ENCODE measurements around the gene GCHFR.

- TF ChIP-seq, protein P1, sequence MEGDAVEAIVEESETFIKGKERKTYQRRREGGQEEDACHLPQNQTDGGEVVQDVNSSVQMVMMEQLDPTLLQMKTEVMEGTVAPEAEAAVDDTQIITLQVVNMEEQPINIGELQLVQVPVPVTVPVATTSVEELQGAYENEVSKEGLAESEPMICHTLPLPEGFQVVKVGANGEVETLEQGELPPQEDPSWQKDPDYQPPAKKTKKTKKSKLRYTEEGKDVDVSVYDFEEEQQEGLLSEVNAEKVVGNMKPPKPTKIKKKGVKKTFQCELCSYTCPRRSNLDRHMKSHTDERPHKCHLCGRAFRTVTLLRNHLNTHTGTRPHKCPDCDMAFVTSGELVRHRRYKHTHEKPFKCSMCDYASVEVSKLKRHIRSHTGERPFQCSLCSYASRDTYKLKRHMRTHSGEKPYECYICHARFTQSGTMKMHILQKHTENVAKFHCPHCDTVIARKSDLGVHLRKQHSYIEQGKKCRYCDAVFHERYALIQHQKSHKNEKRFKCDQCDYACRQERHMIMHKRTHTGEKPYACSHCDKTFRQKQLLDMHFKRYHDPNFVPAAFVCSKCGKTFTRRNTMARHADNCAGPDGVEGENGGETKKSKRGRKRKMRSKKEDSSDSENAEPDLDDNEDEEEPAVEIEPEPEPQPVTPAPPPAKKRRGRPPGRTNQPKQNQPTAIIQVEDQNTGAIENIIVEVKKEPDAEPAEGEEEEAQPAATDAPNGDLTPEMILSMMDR (IDR thresholded peaks at IDR 0.05; ENCODE audit: poor library complexity): no peak
- TF ChIP-seq EZH2phosphoT487 (IDR thresholded peaks at IDR 0.05; ENCODE audit: low read depth, severe bottlenecking, unreplicated experiment) (no peak), EZH2 (IDR thresholded peaks at IDR 0.05; ENCODE audit: borderline replicate concordance) (no peak)
These were observed 7.4 kb downstream of the GCHFR start for GRCh38 chr15:40771242-40771641.

All from hepatocyte (in vitro differentiated cells).